NCI-H2107 (cell line): ENCODE results near the gene KIF26B.
A peak's percentile ranks its signal among the peaks of the same experiment; 100 is the strongest.

ENCODE experiments used
- DNase-seq: peaks from one replicate; lab custom pipeline; 2025; lab: John Stamatoyannopoulos, UW

The KIF26B gene

DNA sequence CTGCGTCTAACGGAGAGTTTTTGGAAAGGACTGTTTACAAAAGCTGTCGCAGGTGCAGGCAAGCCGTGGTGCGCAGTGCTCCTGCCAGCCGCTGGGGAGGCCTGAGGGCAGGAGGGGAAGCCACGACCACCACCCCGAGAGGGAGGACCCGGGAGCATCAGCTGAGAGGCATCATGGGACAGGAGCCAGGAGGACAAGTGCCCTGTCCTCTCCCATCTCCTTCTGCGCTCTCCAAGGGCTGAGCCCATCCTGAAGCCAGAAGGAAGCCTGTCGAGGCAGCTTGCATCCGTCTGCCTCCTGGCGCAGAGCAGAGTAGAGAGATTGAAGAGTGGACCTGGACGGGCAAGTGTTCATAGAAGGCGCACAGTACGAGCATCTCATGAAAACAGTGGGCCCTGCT lies 310.9 kb downstream of the KIF26B start:
- DNase-seq, result no peak

DNA sequence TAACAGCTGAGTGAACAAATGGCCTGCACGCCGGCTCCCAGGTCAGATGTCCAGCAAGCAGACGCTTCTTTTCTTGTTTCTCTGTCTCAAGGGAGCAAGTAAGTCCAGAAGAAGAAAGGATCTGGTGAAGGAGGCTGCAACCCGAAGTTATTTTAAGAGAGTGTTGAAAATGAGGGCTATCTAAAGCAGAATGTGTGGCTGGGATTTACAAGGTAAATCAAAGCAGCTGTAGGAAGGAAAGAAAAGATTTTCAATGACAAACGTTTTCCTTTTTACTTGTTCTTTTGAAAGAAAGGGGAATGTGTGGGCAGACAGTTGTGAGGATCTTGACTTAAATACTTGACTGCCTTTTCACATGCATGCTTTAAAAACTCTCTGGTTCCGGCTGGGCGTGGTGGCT lies 311.5 kb downstream of the KIF26B start:
- no peak for DNase-seq

DNA sequence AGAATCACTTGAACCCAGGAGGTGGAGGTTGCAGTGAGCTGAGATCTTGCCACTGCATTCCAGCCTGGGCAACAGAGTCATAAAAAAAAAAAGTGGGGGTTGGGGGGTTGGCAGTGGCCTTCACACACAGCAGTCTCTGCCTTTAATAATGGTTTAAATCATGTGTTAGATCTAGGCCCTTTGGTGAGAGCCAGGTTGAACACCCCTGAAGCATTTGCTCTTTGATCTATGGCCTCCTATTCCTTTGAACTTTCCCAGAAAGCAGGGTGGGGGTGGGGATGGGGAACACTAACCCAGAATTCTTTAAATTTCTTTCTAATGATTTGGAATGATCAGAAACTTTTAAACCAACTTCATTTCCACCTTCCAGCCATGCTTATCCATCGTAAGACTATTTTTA lies 313.0 kb downstream of the KIF26B start:
- no peak for DNase-seq

- no peak for DNase-seq
Measured at GRCh38 chr1:245469006-245469405, 314.2 kb downstream of the KIF26B start.

DNA sequence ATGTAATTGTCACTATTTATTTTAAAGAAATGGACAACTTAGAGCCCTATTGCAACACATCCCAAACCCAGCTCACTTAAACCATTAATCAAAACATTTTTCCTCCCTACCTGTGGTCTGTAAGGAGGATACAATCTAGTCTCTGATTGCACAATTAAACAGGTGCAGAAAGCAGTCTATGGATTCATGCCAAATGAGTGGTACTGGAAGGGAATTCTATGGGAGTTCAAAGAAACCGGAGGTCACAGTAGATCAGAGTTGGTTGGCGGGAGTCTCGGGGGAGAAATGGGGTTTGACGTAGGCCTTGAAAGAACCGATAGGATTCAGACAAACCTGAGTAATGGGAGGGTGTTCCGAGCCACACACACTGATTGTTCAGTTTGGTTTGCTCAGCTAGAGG lies 314.9 kb downstream of the KIF26B start:
- DNase-seq, result peak; percentile 87

GRCh38 chr1:245475126-245475525 lies 320.3 kb downstream of the KIF26B start:
- DNase-seq, result no peak

DNA sequence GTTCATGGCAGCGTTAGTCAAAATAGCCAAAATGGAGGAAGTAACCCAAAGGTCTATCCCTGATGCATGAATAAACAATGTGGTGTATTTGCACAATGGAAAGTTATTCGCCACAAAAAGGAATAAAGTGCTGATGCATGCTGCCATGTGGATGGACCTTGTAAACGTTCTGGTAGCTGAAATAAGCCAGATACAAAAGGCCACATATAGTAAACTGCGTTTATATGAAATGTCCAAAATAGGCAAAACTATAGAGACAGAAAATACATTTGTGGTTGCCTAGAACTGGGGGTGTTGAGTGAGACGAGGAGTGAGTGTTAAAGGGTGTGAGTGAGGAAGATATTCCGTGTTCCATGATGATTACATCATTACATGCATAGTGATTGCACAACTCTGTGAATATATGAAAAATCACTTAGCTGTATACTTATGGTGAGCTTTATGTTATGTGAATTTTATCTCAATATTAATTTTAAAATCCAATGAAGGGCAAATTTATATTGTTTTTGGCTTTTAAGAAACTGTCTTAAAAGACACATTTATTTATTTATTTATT lies 321.3 kb downstream of the KIF26B start:
- no peak for DNase-seq

DNA sequence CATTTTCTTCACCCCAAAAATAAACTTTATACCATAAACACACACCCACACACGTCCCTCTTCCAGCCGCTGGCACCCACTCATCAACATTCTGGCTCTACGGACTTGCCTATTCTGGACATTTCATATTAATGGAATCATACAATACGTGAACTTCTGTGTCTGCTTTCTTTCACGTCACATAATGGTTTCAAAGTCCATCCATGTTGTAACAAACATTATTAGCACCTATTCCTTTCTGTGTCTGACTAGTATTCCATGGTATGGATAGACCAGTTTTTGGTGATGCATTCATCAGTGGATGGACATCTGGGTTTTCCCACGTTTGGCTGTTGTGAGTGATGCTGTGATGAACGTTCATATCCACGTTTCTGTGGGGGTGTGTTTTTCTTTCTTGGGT lies 323.2 kb downstream of the KIF26B start:
- DNase-seq, result no peak

DNA sequence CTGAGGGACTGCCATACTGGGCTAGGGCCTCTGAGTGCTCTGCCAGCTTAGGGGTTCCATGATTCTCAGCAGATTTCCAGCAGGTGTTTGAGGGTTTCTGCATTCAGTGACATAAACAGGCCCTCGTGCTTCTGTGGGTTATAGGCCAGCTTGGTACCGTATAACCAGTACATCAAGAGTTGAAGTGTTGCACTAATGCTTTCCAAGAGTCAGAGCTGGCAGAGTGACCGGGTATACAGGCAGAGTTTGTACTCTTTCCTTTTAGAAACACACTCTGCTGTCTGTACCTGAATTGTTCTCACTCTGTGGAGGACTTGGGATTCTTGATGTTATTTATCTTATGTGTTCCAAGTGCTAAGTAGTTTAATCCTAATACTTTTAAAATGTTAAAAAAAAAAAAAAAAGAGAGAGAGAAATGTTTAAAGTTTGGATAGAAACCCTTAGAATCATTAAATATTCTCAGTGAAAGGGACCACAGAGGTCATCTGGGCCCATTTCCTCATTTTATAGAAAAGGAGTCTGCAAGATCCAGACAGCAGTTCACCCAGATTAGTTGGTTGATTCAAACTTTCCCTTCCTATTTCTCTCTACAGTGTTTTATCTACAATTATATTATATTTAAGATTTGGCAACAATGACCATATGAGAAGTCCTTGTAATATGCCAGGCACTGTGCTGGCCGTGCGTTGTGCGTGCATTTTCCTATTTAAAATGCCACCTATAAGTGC lies 325.8 kb downstream of the KIF26B start:
- peak; percentile 48 for DNase-seq

- peak; percentile 68 for DNase-seq
Measured at GRCh38 chr1:245481261-245481660, 326.5 kb downstream of the KIF26B start.

GRCh38 chr1:245483247-245483646 lies 328.5 kb downstream of the KIF26B start:
- DNase-seq, result no peak

- DNase-seq, result no peak
Measured at GRCh38 chr1:245484176-245484575, 329.4 kb downstream of the KIF26B start.

GRCh38 chr1:245485996-245486395 lies 331.2 kb downstream of the KIF26B start:
- DNase-seq, result no peak

DNA sequence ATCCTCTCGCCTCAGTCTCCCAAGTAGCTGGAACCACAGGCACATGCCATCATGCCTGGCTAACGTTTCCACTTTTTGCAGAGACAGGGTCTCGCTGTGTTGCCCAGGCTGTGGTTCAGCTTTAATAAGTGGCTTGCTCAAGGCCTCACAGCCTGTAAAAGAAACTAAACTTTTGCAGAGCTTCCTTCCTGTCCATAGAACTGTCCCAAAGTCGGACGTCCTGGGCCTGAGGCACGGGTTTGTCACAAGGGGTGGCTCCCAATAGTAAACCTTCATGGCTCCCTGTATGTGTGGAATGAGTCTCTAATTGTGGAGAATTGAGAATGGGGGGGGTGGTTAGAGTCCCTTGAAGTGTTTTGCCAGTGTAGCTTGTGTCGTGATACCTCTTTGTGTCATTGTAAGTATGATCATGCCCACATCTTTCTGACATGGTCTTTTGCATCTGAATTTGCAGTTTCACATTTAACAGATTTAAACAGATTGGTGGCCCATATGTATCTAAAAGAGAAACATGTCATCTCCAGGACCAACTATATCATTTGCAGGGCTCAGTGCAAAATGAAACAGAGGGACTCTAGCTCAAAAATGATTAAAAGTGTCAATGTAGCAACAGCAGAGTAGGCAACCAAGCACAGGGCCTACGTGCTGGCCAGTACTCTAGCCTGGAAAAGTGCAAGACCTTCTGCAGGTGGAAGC lies 332.1 kb downstream of the KIF26B start:
- DNase-seq, result no peak

DNA sequence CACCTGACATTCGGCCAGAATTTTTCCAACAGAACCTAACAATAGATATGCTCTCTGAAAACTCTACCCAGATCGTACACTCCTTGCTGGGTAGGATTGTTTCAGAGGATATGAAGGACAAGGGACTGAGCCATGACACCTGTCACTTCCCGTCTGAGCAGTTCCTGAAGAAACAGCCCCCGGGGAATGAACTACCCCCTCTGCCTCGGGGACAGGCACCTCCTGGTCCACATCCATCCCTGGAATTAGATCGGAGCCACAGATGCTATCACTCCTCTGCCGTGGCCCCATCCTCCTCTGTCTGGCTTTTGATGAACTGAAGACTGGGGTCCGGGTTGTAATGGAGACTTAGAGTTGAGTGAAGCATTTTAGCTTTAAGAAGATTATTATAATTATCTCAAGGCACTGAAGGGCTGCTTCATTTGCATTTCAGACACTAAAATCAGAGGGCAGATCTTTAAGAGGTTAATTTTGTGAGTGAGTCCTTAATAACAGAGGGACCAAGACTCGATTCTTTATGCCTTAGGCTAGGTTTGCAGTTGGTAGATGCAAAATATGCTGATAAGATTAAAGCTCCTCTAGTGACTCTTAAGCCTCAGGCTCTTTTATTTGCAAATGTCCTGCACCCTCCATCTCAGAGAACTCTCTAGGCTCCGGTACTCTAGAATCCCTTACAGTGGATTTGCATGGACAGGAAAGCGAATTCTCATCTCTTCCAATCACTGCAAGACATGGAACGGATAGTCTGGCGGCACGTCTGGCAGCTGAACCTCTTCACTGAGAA lies 333.8 kb downstream of the KIF26B start:
- DNase-seq, result no peak

- no peak for DNase-seq
Measured at GRCh38 chr1:245489838-245490237, 335.1 kb downstream of the KIF26B start.

DNA sequence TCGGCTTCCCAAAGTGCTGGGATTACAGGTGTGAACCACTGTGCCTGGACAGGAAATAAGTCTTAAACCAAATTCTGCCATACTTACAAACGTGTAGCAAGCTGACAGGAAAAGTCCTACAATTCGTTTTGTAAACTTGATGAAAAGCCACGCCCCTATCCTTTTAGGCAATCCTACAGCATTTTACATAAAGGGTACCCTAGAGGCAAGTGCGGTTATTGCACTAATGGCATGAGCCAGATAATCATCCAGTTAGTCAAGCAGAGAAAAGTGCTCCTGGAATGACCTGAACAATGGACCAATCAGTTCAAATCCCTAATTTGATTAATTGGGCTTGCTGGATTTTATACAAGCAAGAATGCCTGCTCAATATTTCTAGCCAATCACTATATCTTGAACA lies 338.2 kb downstream of the KIF26B start:
- no peak for DNase-seq

DNA sequence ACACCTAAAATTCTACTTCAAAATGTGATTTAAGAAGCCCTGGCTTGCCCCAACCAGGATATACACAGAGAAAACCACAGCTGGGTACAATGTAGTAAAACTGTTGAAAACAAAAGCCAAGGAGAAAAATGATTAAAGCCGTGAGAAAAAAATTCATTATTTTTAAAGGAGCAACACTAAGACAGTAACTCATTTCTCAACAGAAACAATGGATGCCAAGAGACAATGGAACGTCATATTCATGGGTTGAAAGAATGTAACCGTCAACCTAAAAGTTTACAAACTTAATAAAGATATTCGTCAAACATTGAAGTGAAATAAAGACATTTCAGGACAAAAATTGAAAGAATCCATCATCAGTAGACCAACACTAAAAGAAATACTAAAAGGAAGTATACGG lies 340.9 kb downstream of the KIF26B start:
- DNase-seq, result no peak

GRCh38 chr1:245500546-245500945 lies 345.8 kb downstream of the KIF26B start:
- no peak for DNase-seq

- DNase-seq, result no peak
Measured at GRCh38 chr1:245501633-245502032, 346.8 kb downstream of the KIF26B start.

- no peak for DNase-seq
Measured at GRCh38 chr1:245503548-245503947, 348.8 kb downstream of the KIF26B start.

DNA sequence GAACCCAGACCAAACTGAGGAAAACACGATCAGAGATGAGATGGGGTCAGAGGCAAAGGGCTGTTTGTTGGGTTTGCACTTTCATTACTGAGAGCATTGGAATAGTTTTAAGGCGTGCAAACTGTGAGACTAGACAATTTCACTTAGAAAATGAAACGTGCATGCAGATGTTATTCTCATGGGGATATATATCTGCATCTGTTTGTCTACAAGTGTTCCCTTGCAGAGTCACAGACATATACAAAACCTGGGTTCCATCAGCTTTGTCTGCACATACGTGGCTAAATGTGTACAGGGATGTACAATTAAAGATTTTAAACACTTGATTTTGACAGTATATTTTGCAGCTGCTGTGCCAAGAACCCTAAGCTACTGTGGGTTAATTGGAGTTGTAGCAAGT lies 355.4 kb downstream of the KIF26B start:
- no peak for DNase-seq
